ENCODE results near the gene RRP1. TPM values are rescaled to one million over a fixed set of nuclear protein-coding genes. Genes with fewer than 3 reads are reported as not detected.

The RRP1 gene
- total RNA-seq, 3 donors from 2014 or later, result 15.9 to 16.3 (median 16.3) TPM

GRCh38 chr21:43846430-43846829, 57.1 kb downstream of the RRP1 start:
- H3K9me3 ChIP-seq, result no peaks in the 10 kb centered on the region
- DNase-seq, result no peak
- intact Hi-C loops (cut with DNase I, micrococcal nuclease), result no loop called here
- no peak overlapping the region for H3K4me3 ChIP-seq
- no peak for ATAC-seq
- H3K4me1 ChIP-seq (ENCODE audit: low read depth), result no peaks in the 10 kb centered on the region
- H3K36me3 ChIP-seq (ENCODE audit: low read depth), result no peaks in the 10 kb centered on the region
- TF ChIP-seq, protein P1, sequence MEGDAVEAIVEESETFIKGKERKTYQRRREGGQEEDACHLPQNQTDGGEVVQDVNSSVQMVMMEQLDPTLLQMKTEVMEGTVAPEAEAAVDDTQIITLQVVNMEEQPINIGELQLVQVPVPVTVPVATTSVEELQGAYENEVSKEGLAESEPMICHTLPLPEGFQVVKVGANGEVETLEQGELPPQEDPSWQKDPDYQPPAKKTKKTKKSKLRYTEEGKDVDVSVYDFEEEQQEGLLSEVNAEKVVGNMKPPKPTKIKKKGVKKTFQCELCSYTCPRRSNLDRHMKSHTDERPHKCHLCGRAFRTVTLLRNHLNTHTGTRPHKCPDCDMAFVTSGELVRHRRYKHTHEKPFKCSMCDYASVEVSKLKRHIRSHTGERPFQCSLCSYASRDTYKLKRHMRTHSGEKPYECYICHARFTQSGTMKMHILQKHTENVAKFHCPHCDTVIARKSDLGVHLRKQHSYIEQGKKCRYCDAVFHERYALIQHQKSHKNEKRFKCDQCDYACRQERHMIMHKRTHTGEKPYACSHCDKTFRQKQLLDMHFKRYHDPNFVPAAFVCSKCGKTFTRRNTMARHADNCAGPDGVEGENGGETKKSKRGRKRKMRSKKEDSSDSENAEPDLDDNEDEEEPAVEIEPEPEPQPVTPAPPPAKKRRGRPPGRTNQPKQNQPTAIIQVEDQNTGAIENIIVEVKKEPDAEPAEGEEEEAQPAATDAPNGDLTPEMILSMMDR (IDR thresholded peaks at IDR 0.05), result no peak

- no peak for ATAC-seq
- DNase-seq, result no peak
- Histone ChIP-seq H3K4me1 (ENCODE audit: low read depth) (no peaks in the 10 kb centered on the region), H3K9me3 (no peaks in the 10 kb centered on the region), H3K36me3 (ENCODE audit: low read depth) (no peaks in the 10 kb centered on the region), H3K4me3 (no peak overlapping the region)
- intact Hi-C loops (cut with DNase I, micrococcal nuclease), result no loop called here
- TF ChIP-seq, protein P1 (IDR thresholded peaks at IDR 0.05), result no peak
Observed at GRCh38 chr21:43847301-43847700, 57.9 kb downstream of the RRP1 start.

GRCh38 chr21:43848771-43849170, 59.4 kb downstream of the RRP1 start:
- Histone ChIP-seq H3K36me3 (ENCODE audit: low read depth) (no peaks in the 10 kb centered on the region), H3K9me3 (no peaks in the 10 kb centered on the region), H3K4me3 (no peak overlapping the region), H3K4me1 (ENCODE audit: low read depth) (no peaks in the 10 kb centered on the region)
- TF ChIP-seq, protein P1 (IDR thresholded peaks at IDR 0.05), result no peak
- DNase-seq (no peak), ATAC-seq (no peak)
- intact Hi-C loops (cut with DNase I, micrococcal nuclease), result no loop called here

DNA sequence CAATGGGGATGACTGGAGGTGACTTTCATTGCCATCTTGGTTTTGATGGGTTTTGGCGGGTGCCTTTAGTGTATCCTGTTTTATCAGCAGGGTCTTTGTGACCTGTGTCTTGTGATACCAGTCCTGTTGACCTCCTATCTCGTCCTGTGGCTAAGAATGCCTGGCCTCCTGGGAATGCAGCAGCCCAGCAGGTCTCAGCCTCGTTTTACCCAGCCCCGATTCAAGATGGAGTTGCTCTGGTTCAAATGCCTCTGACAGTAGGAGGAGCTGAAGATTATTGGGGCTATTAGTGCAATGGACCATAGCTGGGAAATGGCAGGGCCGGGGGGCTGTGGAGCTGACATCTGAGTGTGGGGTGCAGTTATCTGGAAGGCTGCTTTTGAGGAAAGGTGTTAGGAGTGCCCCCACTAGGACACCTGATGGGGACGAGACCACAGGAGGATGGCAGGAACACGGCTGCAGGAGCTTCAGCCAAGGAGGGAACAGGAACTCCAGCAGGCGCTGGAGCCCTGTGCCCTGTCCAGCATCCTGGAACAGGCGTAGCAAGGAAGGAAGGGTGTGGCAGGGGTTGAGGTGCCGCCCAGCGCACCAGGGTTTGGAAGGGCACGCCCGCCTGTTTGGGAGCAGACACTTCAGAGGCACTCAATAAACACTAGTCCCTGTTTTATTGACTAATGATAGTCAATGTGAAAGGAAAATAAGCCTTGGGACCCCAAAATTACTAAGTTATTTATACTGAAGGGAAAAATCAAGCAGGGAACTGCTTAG, 60.3 kb downstream of the RRP1 start:
- TF ChIP-seq, protein P1 (IDR thresholded peaks at IDR 0.05), result no peak
- Histone ChIP-seq H3K4me1 (ENCODE audit: low read depth) (no peaks in the 10 kb centered on the region), H3K36me3 (ENCODE audit: low read depth) (no peaks in the 10 kb centered on the region), H3K9me3 (no peaks in the 10 kb centered on the region), H3K4me3 (no peak overlapping the region)
- DNase-seq (peak in 1 of 3 donors; percentile 51), ATAC-seq (peak; percentile 90)
- intact Hi-C loops (cut with DNase I, micrococcal nuclease), result no loop called here

GRCh38 chr21:43850728-43851295, 61.4 kb downstream of the RRP1 start:
- H3K9me3 ChIP-seq, result no peaks in the 10 kb centered on the region
- DNase-seq, result no peak
- H3K36me3 ChIP-seq (ENCODE audit: low read depth), result no peaks in the 10 kb centered on the region
- TF ChIP-seq, protein P1 (IDR thresholded peaks at IDR 0.05), result no peak
- intact Hi-C loops (cut with DNase I, micrococcal nuclease), result no loop called here
- no peaks in the 10 kb centered on the region for H3K4me1 ChIP-seq (ENCODE audit: low read depth)
- no peak overlapping the region for H3K4me3 ChIP-seq
- no peak for ATAC-seq

Measured in mucosa of descending colon (tissue), 3 donors.